K562 (cell line): ENCODE data around the gene AMT. TPM values are rescaled to one million over a fixed set of nuclear protein-coding genes. Genes with fewer than 3 reads are reported as not detected.
A peak's percentile ranks its signal among the peaks of the same experiment; 100 is the strongest.

Experiments
- ATAC-seq: fragments of 200-7000 bp; cut with Tn5 transposase; 3 replicates; pipeline ENCODE4 v1.9.1; 2020; ENCODE audit warnings: moderate library complexity
- BruUV-seq: library from RNA; stranded (reverse); fragments of 400-500 nt; replicated peaks from 2 replicates; lab custom pipeline; 2021; lab: Mats Ljungman, UMichigan
- CTCF ChIA-PET: fragments of 300-600 bp; formaldehyde crosslinking; extraction: SDS; loops from one replicate; lab custom pipeline; 2021; ENCODE audit warnings: low intra/inter-chr PET ratio; lab: Yijun Ruan, JAX
- POLR2A ChIA-PET: fragments of 300-600, 350-650 bp; sonication (Branson Sonifier 250); formaldehyde crosslinking; extraction: SDS; loops from one replicate; lab custom pipeline; 2021; ENCODE audit warnings: antibody characterized with exemption, inconsistent platforms; lab: Yijun Ruan, JAX
- DNase-seq, 4 experiments: peaks; one replicate each; pipeline versions ENCODE4 v3.0.0 to v3.0.0-alpha.2; 2011 to 2018; ENCODE audit warnings: low spot score in 3 of 4, mixed read lengths in 3 of 4; ENCODE audit errors: extremely low read depth in 1 of 4
- FAIRE-seq: peaks from 2 replicates; lab custom pipeline; 2011; peaks lifted over from hg19 to GRCh38; lab: Jason Lieb, UNC
- H2AFZ ChIP-seq: 2 replicates; pipeline ENCODE4 v1.6.0; 2011; ENCODE audit warnings: low read depth, low read length, control low read depth, inconsistent platforms
- H3K27ac ChIP-seq: fragments of 200-600 bp; 3 replicates; pipeline ENCODE4 v1.8.0; 2011; ENCODE audit warnings: low read depth, mild to moderate bottlenecking, control low read depth, inconsistent platforms, low read length, moderate library complexity, mixed read lengths; ENCODE audit errors: extremely low read depth
- H3K27me3 ChIP-seq, 2 experiments: fragments of 300-600 bp in 1 of 2; 2 replicates in 1 of 2; 3 replicates in 1 of 2; pipeline versions ENCODE4 v1.6.0 to v1.8.0; 2011; ENCODE audit warnings: inconsistent platforms in 2 of 2, low read length in 2 of 2, mild to moderate bottlenecking in 1 of 2, mixed read lengths in 1 of 2, moderate library complexity in 1 of 2; ENCODE audit not compliant: control insufficient read depth in 2 of 2, insufficient read depth in 2 of 2
- H3K36me3 ChIP-seq: fragments of 300-600 bp; 3 replicates; pipeline ENCODE4 v1.8.0; 2011; ENCODE audit warnings: mild to moderate bottlenecking, low read length, inconsistent platforms; ENCODE audit not compliant: control insufficient read depth, insufficient read depth
- H3K4me1 ChIP-seq, 2 experiments: fragments of 200-600 bp in 1 of 2; replicated peaks in 1 of 2; 2 replicates in 1 of 2; 3 replicates in 1 of 2; pipeline versions ENCODE4 v1.5.1 to v1.8.0; 2011; ENCODE audit warnings: inconsistent platforms in 2 of 2, low read length in 2 of 2, mild to moderate bottlenecking in 1 of 2, mixed read lengths in 1 of 2, moderate library complexity in 1 of 2; ENCODE audit not compliant: control insufficient read depth in 2 of 2, insufficient read depth in 2 of 2
- H3K4me2 ChIP-seq: 2 replicates; pipeline ENCODE4 v1.6.1; 2011; ENCODE audit warnings: low read length, control low read depth, inconsistent platforms, mixed read lengths; ENCODE audit not compliant: insufficient read depth
- H3K4me3 ChIP-seq: fragments of 200-600 bp; sonication (generic), shearing (Covaris generic); 2 replicates; pipeline ENCODE4 v1.5.1; 2016; ENCODE audit warnings: control low read depth, inconsistent platforms
- H3K79me2 ChIP-seq: fragments of 200-600 bp; 3 replicates; pipeline ENCODE4 v1.8.0; 2011; ENCODE audit warnings: low read length, inconsistent platforms; ENCODE audit not compliant: control insufficient read depth, insufficient read depth
- H3K9ac ChIP-seq, 2 experiments: 2 replicates each; pipeline versions ENCODE4 v1.6.0 to v1.6.1; 2011; ENCODE audit warnings: low read depth in 2 of 2, low read length in 2 of 2, control low read depth in 1 of 2, inconsistent platforms in 1 of 2, mild to moderate bottlenecking in 1 of 2, mixed read lengths in 1 of 2; ENCODE audit not compliant: insufficient read depth in 1 of 2
- H3K9me1 ChIP-seq: one replicate; pipeline ENCODE4 v1.6.0; 2011; ENCODE audit warnings: inconsistent platforms, mild to moderate bottlenecking, low read length, moderate library complexity; ENCODE audit not compliant: control insufficient read depth, insufficient read depth
- H3K9me3 ChIP-seq: replicated peaks from 2 replicates; pipeline ENCODE4 v1.5.1; 2011; ENCODE audit warnings: low read depth, low read length, inconsistent platforms; ENCODE audit not compliant: control insufficient read depth, insufficient read depth
- H4K20me1 ChIP-seq: replicated peaks from 2 replicates; pipeline ENCODE4 v1.6.1; 2011; ENCODE audit warnings: low read length, inconsistent platforms, mixed read lengths; ENCODE audit not compliant: control insufficient read depth, insufficient read depth
- C11orf30 ChIP-seq: fragments of 450-650 bp; IDR thresholded peaks from 2 replicates; pipeline ENCODE4 v1.6.1; 2016; ENCODE audit warnings: low read depth, mild to moderate bottlenecking
- FOXA3 ChIP-seq, 2 experiments: fragments of 450-650 bp in 1 of 2; sonication (generic) in 1 of 2; formaldehyde crosslinking; IDR thresholded peaks in 1 of 2; conservative IDR thresholded peaks in 1 of 2; 2 replicates each; pipeline versions ENCODE4 v1.4.0 to v1.8.0; 2020 to 2022; ENCODE audit warnings: mild to moderate bottlenecking in 2 of 2, missing genetic modification reagents in 1 of 2
- KDM5B ChIP-seq: fragments of 200-600 bp; sonication (generic); IDR thresholded peaks from 2 replicates; pipeline ENCODE4 v1.6.1; 2012; ENCODE audit warnings: low read depth, mild to moderate bottlenecking, moderate library complexity, low read length, control low read depth, inconsistent platforms; ENCODE audit not compliant: insufficient replicate concordance
- MYNN ChIP-seq, 2 experiments: sonication (generic); formaldehyde crosslinking in 1 of 2; IDR thresholded peaks; 2 replicates each; pipeline versions ENCODE4 v1.5.0 to v1.6.1; 2016 to 2020; ENCODE audit warnings: antibody characterized with exemption in 1 of 2, missing genetic modification reagents in 1 of 2
- NEUROD1 ChIP-seq: fragments of 150-350 bp; IDR thresholded peaks from 2 replicates; pipeline ENCODE4 v1.6.1; 2014; ENCODE audit warnings: borderline replicate concordance, low read length, low read depth; ENCODE audit not compliant: partially characterized antibody
- PTBP1 ChIP-seq: fragments of 200-400 bp; formaldehyde crosslinking; IDR thresholded peaks from 2 replicates; pipeline ENCODE4 v1.6.1; 2017; ENCODE audit warnings: low read depth, low read length
- SPI1 ChIP-seq: IDR thresholded peaks from 2 replicates; pipeline ENCODE4 v1.6.1; 2011; ENCODE audit warnings: low read depth, low read length, control low read depth, borderline replicate concordance
- ZKSCAN1 ChIP-seq: fragments of 150-350 bp; IDR thresholded peaks from 2 replicates; pipeline ENCODE4 v1.6.1; 2016; ENCODE audit warnings: low read depth, low read length
- ZNF165 ChIP-seq: fragments of 250-450 bp; sonication (Bioruptor Pico); IDR thresholded peaks from 2 replicates; pipeline ENCODE4 v1.4.0; 2020; ENCODE audit warnings: borderline replicate concordance
- WGBS: fragments of 100-300 bp; shearing (Covaris generic); methylation state at CpG from one replicate; pipeline ENCODE4 v1.1.6; 2016; ENCODE audit warnings: low coverage, mixed read lengths; ENCODE audit not compliant: insufficient coverage; ENCODE audit errors: missing lambda C conversion rate; 5-methylcytosine and 5-hydroxymethylcytosine counted together
- in situ Hi-C: fragments of 300-500 bp; cut with MboI; formaldehyde crosslinking; loops from 4 replicates; pipeline ENCODE4 v1.15.0; 2018; ENCODE audit warnings: inconsistent platforms, mixed read lengths
- intact Hi-C: fragments of 100-400 bp; cut with micrococcal nuclease; formaldehyde crosslinking; loops from 2 replicates; pipeline ENCODE4 v1.14.2; 2022
- polyA plus RNA-seq, 8 experiments: library from polyadenylated mRNA; depleted of rRNA in 4 of 8; stranded (reverse) in 5 of 8; unstranded in 3 of 8; fragments of >200 nt; fragmentation: Nextera tagmentation in 2 of 8; fragmentation: Illumina TruSeq in 1 of 8; extraction: Ambion mirVana in 2 of 8; extraction: Trizol in 1 of 8; gene quantifications; 2 replicates each; pipeline versions ENCODE4 v1.2.1 to v1.2.3, GENCODE V29; 2011 to 2014; ENCODE audit warnings: inconsistent platforms in 1 of 8, missing spikeins in 1 of 8
- total RNA-seq, 7 experiments: library from RNA; depleted of rRNA in 6 of 7; stranded (reverse); fragments of >200 nt in 6 of 7; fragmentation: Illumina TruSeq in 2 of 7; extraction: Trizol in 2 of 7; gene quantifications; 2 replicates each; pipeline versions ENCODE4 v1.2.1 to v1.2.3, GENCODE V29; 2011 to 2021; ENCODE audit warnings: low replicate concordance in 1 of 7
- TF ChIP-seq, protein P1 (sequence below), 2 experiments: fragments of 450-650 bp; IDR thresholded peaks; 2 replicates each; pipeline ENCODE4 v1.6.1; 2016

The AMT gene
- total and polyA plus RNA-seq, 9 of the 15 experiments (the other 6 are each of a cell fraction or from before 2014, with no cell fraction given): 0.14 to 2.1 (median 0.52) TPM

DNA sequence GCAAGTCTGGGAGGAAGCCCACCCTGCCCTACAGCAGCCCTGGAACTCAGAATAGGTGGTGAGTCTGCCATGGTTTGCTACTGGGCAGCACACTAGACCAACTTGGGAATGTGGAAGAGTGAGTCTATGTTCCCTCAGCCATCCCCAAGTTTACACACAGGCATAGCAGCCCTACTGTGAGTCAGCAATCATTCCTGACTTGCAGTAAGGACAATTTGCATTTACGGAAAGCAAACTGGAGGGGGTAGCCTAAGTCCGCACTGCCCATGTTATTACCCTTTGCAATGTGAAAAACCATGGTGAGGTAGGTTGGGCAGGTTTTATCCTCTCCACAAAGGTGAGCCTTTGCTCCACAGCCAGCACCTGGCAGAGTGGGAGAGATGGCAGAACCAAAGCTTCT is 5.4 kb downstream of the AMT start:
- peaks cover 16% of the 10 kb centered on the region for H3K79me2 ChIP-seq
- in situ Hi-C loops: no loop called here
- no peak overlapping the region for H3K4me2 ChIP-seq
- no peak for TF ChIP-seq MYNN (IDR thresholded peaks at IDR 0.05)
- no peak for TF ChIP-seq MYNN (CRISPR knock-in tag; IDR thresholded peaks at IDR 0.05)
- 0 out of 2 replicates have a peak, but pooled peaks have one; percentile 6 for TF ChIP-seq C11orf30
- TF ChIP-seq ZKSCAN1: peak; percentile 82
- 75% methylated on average over 2 of the region's 2 CpGs for WGBS
- intact Hi-C loops: no loop called here
- ChIA-PET CTCF (no interaction called here), POLR2A (no interaction called here)
- FAIRE-seq (no peak), ATAC-seq (no peak), DNase-seq (peak in 1 of 4 experiments; percentile 2)
- H2AFZ ChIP-seq: no peak overlapping the region
- H3K27me3 ChIP-seq: no peaks in the 10 kb centered on the region
- peaks cover 14 to 25% of the 10 kb centered on the region in 2 experiments; a peak in 4 of 5 replicates for H3K4me1 ChIP-seq
- H3K4me3 ChIP-seq: no peak overlapping the region
- H4K20me1 ChIP-seq: no peaks in the 10 kb centered on the region
- H3K9me1 ChIP-seq: no peaks in the 10 kb centered on the region
- H3K36me3 ChIP-seq: peaks cover 14% of the 10 kb centered on the region; the same call in 2 of the 3 replicates
- no peak overlapping the region; the same call in 2 of the 3 replicates for H3K27ac ChIP-seq
- no peak overlapping the region; a peak in 1 of 4 replicates for H3K9ac ChIP-seq
- BruUV-seq: no TSS peak
- H3K9me3 ChIP-seq: no peaks in the 10 kb centered on the region

DNA sequence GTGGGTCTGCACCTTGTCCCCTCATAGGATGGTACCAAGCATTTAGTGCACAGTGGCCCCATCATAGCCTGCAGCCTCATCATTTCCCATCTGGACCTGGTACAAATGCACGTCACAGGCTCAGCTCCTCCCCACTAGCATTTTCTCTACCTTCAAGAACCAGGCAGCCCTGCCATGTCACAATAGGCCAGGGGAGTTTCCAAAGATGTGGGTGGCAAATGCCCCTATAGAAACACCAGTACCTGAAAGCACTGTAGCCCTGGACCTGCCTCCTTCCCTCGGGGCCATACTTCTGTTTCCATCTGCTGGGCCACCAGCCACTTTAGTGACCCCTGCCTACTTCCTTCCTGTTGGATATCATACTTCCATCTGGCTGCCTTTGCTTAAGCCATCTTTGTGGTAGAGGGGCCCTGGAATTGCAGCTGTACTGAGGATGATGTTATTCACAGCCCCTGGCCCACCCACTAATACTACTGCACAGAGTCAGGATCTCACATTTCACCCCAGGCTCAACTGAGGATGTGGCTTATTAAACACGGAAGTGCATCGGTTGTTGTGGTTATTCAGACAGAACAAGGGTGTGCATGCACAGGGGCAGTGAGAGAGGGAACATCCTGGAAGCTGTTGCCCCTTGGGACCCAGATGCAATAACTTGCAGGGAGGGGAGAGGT is 6.2 kb downstream of the AMT start:
- in situ Hi-C loops: no loop called here
- H2AFZ ChIP-seq: no peak overlapping the region
- ChIA-PET POLR2A (interaction anchor here (0.7 to 0.8 kb wide), 2 partner anchors 24 to 54 kb away, joined by 3 to 5 read pairs; no protein-coding TSS in a partner anchor), CTCF (interaction anchor here (0.9 kb wide), 1 partner anchor 33 kb away, joined by 3 read pairs; no protein-coding TSS in a partner anchor)
- DNase-seq (no peak), ATAC-seq (no peak)
- peaks cover 23% of the 10 kb centered on the region for H3K79me2 ChIP-seq
- no peaks in the 10 kb centered on the region for H3K27me3 ChIP-seq
- no peaks in the 10 kb centered on the region for H3K9me1 ChIP-seq
- H3K4me1 ChIP-seq: peaks cover 12 to 25% of the 10 kb centered on the region in 2 experiments; a peak in 4 of 5 replicates
- H3K36me3 ChIP-seq: peaks cover 14% of the 10 kb centered on the region; the same call in 2 of the 3 replicates
- no peak overlapping the region for H3K4me2 ChIP-seq
- TF ChIP-seq FOXA3 (CRISPR knock-in tag; conservative IDR thresholded peaks at IDR 0.05 in 1 of 2, IDR thresholded peaks at IDR 0.05 in 1 of 2) (no peak), SPI1 (peak; percentile 47; the same call in 1 of the 2 replicates), NEUROD1 (no peak), ZNF165 (CRISPR knock-in tag) (no peak), KDM5B (no peak), PTBP1 (no peak)
- TF ChIP-seq, protein P1, sequence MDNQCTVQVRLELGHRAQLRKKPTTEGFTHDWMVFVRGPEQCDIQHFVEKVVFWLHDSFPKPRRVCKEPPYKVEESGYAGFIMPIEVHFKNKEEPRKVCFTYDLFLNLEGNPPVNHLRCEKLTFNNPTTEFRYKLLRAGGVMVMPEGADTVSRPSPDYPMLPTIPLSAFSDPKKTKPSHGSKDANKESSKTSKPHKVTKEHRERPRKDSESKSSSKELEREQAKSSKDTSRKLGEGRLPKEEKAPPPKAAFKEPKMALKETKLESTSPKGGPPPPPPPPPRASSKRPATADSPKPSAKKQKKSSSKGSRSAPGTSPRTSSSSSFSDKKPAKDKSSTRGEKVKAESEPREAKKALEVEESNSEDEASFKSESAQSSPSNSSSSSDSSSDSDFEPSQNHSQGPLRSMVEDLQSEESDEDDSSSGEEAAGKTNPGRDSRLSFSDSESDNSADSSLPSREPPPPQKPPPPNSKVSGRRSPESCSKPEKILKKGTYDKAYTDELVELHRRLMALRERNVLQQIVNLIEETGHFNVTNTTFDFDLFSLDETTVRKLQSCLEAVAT (IDR thresholded peaks at IDR 0.05): no peak
- TF ChIP-seq, all 486 proteins: peak for 1
- FAIRE-seq: no peak
- BruUV-seq: no TSS peak
- Histone ChIP-seq H3K4me3 (no peak overlapping the region), H3K9me3 (no peaks in the 10 kb centered on the region), H4K20me1 (no peaks in the 10 kb centered on the region), H3K9ac (no peak overlapping the region), H3K27ac (no peak overlapping the region)
- WGBS: 50% methylated on average over 4 of the region's 4 CpGs
- intact Hi-C loops: no loop called here
